Heart right ventricle (tissue), 16 donors: ENCODE results near the gene NPTXR. TPM values are rescaled to one million over a fixed set of nuclear protein-coding genes. Genes with fewer than 3 reads are reported as not detected.

Source experiments
- ATAC-seq, 8 donors: fragments of 200-7000 bp; cut with Tn5 transposase; one replicate each; pipeline ENCODE4 v1.9.1; 2020; ENCODE audit warnings: mild to moderate bottlenecking in 8 of 8, moderate library complexity in 8 of 8, moderate number of reproducible peaks in 1 of 8
- DNase-seq, 2 donors: peaks; one replicate each; pipeline ENCODE4 v3.0.0-alpha.2; 2020
- H3K27ac ChIP-seq, 10 donors: fragments of 200-600 bp; sonication (generic) in 2 of 10; one replicate each; pipeline versions ENCODE4 v1.5.0 to v1.8.0; 2020 to 2022; ENCODE audit warnings: mild to moderate bottlenecking in 3 of 10
- H3K27me3 ChIP-seq, 7 donors: fragments of 200-600 bp; one replicate each; pipeline ENCODE4 v1.8.0; 2021 to 2022; ENCODE audit warnings: mild to moderate bottlenecking in 2 of 7
- H3K36me3 ChIP-seq, 9 donors: fragments of 200-600 bp; sonication (generic) in 1 of 9; one replicate each; pipeline versions ENCODE4 v1.5.0 to v1.8.0; 2020 to 2022; ENCODE audit warnings: mild to moderate bottlenecking in 2 of 9
- H3K4me1 ChIP-seq, 9 donors: fragments of 200-600 bp; sonication (generic) in 1 of 9; one replicate each; pipeline versions ENCODE4 v1.5.0 to v1.8.0; 2020 to 2022; ENCODE audit warnings: mild to moderate bottlenecking in 4 of 9
- H3K4me3 ChIP-seq, 10 donors: fragments of 200-600 bp; sonication (generic) in 2 of 10; one replicate each; pipeline versions ENCODE4 v1.5.0 to v1.8.0; 2020 to 2022; ENCODE audit warnings: mild to moderate bottlenecking in 7 of 10, moderate library complexity in 2 of 10
- H3K9me3 ChIP-seq, 11 donors: fragments of 200-600 bp in 10 of 11; sonication (generic) in 2 of 11; one replicate each; pipeline versions ENCODE4 v1.5.0 to v1.8.0; 2013 to 2022; ENCODE audit warnings: mild to moderate bottlenecking in 2 of 11, control low read depth in 1 of 11, moderate library complexity in 1 of 11
- WGBS, 2 donors: extraction: QIAGEN DNeasy Blood & Tissue Kit; methylation state at CpG; one replicate each; pipeline ENCODE4 v1.1.7; 2013; ENCODE audit warnings: inconsistent platforms in 1 of 2; 5-methylcytosine and 5-hydroxymethylcytosine counted together
- intact Hi-C, 10 donors: fragments of 100-400 bp; cut with DNase I; formaldehyde crosslinking; loops; one replicate each; pipeline versions ENCODE4 v1.11.1 to v1.14.2; 2022
- polyA plus RNA-seq, 2 donors: library from polyadenylated mRNA; stranded (reverse); fragments of 200-250 nt; gene quantifications; one replicate each; pipeline ENCODE4 v1.2.3, GENCODE V29; 2013
- total RNA-seq, 10 donors: library from RNA; stranded (reverse); fragmentation: NEBNext Ultra II Directional in 3 of 10; extraction: Animal tissue kit (Norgen Biotek cat#: 25700) in 3 of 10; gene quantifications; one replicate each; pipeline versions ENCODE4 v1.2.1 to v1.2.4, GENCODE V29; 2021 to 2023
- TF ChIP-seq, protein P1 (sequence below), 9 donors: fragments of 200-600 bp; sonication (generic) in 2 of 9; IDR thresholded peaks; one replicate each; pipeline versions ENCODE4 v1.5.0 to v1.8.0; 2021 to 2022; ENCODE audit warnings: antibody characterized with exemption in 9 of 9, mild to moderate bottlenecking in 5 of 9, moderate library complexity in 1 of 9
- donor health status: Arrhythmogenic right ventricular cardiomyopathy.
- donor health status: ischemic (EF 13 %, LVEDD 7.1; RV severe dilation, severe dysfunction).
- donor health status: healthy with polysubstance abuse.
- donor health status: DM: no; HTN: yes; CAD: no.
- donor health status: DM: no; HTN: no; CAD: no.
- donor health status: ischemic (EF 25% LVEDD 6.9; RV normal size, moderate dysfunction).
- donor health status: ischemic (EF 25% LVEDD 5.7; RV mildly dilated, moderate dysfunction).
- donor health status: healthy.
- donor health status: DM: yes; HTN: yes; CAD: no.
- donor health status: Ischemic cardiomyopathy.
- donor health status: ischemic (EF 35%, LVEDD 5.7; RV mildly dilated, moderate dysfunction).
- donor health status: nonischemic (EF 11% LVEDD 7.7; RV severe dilation, severe dysfunction).
- donor health status: DM: yes; HTN: yes; CAD: no.
- donor health status: PGD.
- donor health status: ischemic (EF 29% LVEDD 5.4; RV normal size, mild dysfunction).
- donor health status: nonischemic (EF 23%, LVEDD 6.1; RV moderate dilation, normal function).

The NPTXR gene
- total and polyA plus RNA-seq, 12 donors = 8.6 to 32.9 (median 21.4) TPM

DNA sequence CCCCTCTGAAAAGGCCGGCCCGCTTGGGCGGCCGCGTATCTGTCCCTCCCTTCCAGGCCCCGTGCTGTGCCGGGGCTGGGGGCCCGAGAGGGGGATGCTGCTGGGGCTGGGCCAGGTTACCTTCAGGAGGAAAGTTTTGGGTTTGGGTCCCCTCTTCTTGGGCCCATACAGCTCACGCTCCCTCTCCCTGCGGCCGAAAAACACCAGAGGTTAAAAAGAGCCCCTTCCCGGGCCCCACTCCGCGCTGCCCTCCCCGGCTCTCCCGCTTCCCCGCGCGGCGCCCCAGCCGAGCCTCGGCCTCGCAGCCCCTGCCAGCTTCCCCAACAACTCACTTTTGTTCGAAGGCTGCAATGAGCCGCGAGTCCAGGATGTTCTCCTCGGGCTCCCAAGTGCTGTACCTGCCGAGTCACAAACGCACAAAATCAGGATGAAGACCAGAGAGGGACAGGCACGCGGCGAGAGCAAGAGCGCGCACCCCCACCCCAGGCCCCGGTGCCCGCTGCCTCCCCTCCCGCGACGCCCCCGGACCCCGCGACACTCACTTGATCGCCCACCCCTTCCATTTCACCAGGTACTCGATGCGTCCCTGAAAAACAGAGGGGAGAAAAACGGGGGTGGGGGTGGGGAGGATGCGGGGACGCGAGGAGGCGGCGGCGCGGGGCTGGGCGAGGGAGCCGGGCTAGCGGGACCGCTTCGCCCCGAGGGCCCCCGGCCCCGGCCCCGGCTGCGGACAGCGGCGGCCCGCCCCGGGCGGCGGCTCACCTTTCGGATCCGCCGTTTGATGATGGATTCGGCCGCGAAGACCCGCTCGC, 27.7 kb upstream of the NPTXR start:
- ATAC-seq (peak in 3 of 8 donors; percentile 1 to 6 (median 1)), DNase-seq (no peak)
- peak overlapping the region; percentile 62 to 96 (median 80) for H3K4me3 ChIP-seq
- TF ChIP-seq, protein P1, sequence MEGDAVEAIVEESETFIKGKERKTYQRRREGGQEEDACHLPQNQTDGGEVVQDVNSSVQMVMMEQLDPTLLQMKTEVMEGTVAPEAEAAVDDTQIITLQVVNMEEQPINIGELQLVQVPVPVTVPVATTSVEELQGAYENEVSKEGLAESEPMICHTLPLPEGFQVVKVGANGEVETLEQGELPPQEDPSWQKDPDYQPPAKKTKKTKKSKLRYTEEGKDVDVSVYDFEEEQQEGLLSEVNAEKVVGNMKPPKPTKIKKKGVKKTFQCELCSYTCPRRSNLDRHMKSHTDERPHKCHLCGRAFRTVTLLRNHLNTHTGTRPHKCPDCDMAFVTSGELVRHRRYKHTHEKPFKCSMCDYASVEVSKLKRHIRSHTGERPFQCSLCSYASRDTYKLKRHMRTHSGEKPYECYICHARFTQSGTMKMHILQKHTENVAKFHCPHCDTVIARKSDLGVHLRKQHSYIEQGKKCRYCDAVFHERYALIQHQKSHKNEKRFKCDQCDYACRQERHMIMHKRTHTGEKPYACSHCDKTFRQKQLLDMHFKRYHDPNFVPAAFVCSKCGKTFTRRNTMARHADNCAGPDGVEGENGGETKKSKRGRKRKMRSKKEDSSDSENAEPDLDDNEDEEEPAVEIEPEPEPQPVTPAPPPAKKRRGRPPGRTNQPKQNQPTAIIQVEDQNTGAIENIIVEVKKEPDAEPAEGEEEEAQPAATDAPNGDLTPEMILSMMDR (IDR thresholded peaks at IDR 0.05) = no peak
- peaks cover 17 to 57% (median 42%) of the 10 kb centered on the region in 9 donors for H3K4me1 ChIP-seq
- peaks cover 0 to 35% (median 4%) of the 10 kb centered on the region in 9 donors for H3K36me3 ChIP-seq
- 1 to 2% methylated on average over 67 to 77 of the region's 77 CpGs for WGBS, 2 donors
- no peaks in the 10 kb centered on the region for H3K27me3 ChIP-seq
- intact Hi-C loops = loop anchor here in 7 of 10 donors (1.0 to 10.0 kb wide), 12 partner anchors 51 to 447 kb away; partner anchors contain the start of genes RPL3 (in 2 of the 7) and APOBEC3B (in 1 of the 7)
- H3K27ac ChIP-seq = peak overlapping the region; percentile 73 to 99 (median 98)
- no peaks in the 10 kb centered on the region for H3K9me3 ChIP-seq

DNA sequence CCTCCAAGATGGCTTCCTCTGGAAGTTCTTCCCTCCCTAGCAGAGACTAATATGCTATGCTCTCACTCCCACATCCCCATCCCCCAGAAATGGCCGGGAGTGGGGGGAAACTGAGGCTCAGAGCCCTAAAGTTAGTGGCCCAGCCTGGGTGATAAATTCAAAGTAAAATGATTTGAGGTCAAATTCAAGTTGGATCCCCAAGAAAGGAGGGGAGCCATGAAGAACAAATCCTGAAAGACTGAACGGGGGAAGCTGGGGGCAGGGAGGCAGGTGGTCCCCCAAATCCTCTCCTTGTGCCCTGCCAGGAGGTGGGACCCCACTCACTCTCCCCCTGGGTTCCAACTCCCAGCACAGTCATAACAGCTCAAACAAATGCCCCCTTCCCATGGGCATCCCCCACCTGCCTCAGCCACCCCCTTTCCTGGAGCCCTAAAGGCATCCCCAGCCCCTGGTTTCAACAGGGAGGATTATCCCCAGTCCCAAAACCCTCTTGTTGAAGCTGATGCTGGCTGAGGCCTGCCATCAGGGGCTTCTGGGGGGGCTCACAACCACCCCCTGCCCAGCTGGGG, 27.0 kb upstream of the NPTXR start:
- TF ChIP-seq, protein P1 (IDR thresholded peaks at IDR 0.05) = no peak
- Histone ChIP-seq H3K27ac (peak overlapping the region; percentile 73 to 99 (median 98)), H3K4me3 (peak overlapping the region; percentile 62 to 96 (median 80)), H3K36me3 (peaks cover 0 to 42% (median 10%) of the 10 kb centered on the region in 9 donors), H3K9me3 (no peaks in the 10 kb centered on the region), H3K27me3 (no peaks in the 10 kb centered on the region), H3K4me1 (peaks cover 17 to 64% (median 47%) of the 10 kb centered on the region in 9 donors)
- DNase-seq = no peak
- intact Hi-C loops = loop anchor here in 7 of 10 donors (1.0 to 10.0 kb wide), 11 partner anchors 51 to 448 kb away; partner anchors contain the start of genes RPL3 (in 2 of the 7) and APOBEC3B (in 1 of the 7)
- ATAC-seq = no peak
- WGBS, 2 donors = 19 to 20% methylated on average over 2 of the region's 2 CpGs

DNA sequence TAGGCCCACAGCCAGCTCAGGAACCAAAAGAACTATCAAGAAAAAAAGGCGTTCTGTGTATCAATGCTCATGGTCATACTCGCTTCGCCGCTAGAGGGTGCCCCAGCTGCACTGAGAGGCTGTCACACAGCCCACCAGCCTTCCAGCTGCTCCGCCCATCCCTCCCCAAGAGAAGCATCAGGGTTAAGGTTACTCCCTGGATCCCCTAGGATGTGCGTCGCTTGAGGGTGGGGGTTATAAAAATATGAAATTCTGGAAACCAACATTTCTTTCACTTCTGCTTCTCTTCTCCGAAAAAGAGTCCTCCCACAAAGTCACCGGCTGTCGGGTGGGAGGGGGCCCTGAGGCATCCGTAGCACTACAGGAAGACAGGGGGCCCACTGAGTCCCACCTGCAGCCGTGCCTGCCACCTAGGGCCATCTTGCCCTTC, 26.5 kb upstream of the NPTXR start:
- peaks cover 20 to 69% (median 53%) of the 10 kb centered on the region in 9 donors for H3K4me1 ChIP-seq
- ATAC-seq = peak; percentile 39 to 74 (median 60)

More for the DNA sequence above, 26.5 kb upstream of the NPTXR start:
- TF ChIP-seq, protein P1 (IDR thresholded peaks at IDR 0.05) = peak; percentile 90 to 96 (median 93)
- Histone ChIP-seq H3K27ac (peak overlapping the region in 9 of 10 donors; percentile 73 to 99 (median 98)), H3K4me3 (peak overlapping the region in 9 of 10 donors; percentile 2 to 96 (median 81)), H3K9me3 (no peaks in the 10 kb centered on the region), H3K36me3 (peaks cover 0 to 47% (median 15%) of the 10 kb centered on the region in 9 donors), H3K27me3 (no peaks in the 10 kb centered on the region)
- peak; percentile 90 to 92 for DNase-seq
- WGBS, 2 donors = 12 to 15% methylated on average over 12 of the region's 12 CpGs
- intact Hi-C loops = loop anchor here in 7 of 10 donors (1.0 to 10.0 kb wide), 11 partner anchors 52 to 448 kb away; partner anchors contain the start of genes RPL3 (in 2 of the 7) and APOBEC3B (in 1 of the 7)
